ENCODE results near the gene SNX7. TPM values are rescaled to one million over a fixed set of nuclear protein-coding genes. Genes with fewer than 3 reads are reported as not detected.

SNX7 gene
- polyA plus RNA-seq, 3 donors = 0.04 to 3.9 (median 0.15) TPM

DNA sequence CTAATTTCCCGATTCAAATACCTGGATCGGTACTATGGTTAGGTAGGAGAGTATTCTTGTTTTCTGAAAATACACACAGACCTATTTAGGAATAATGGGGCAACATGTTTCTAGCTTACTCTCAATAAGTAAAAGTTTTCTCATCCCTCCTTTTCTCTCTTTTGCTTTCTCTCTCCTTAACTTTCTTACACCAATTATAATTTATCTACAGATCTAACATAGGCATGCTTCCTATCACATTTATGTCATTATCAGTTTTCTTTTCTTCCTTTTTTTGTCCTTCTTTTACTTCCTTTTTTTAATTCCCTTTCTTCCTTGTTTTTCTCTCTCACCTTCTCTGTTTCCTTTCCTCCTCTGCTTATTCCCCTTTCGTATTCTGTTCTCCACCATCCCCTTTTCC, 20.3 kb downstream of the SNX7 start:
- no peak overlapping the region for H2AFZ ChIP-seq (ENCODE audit: insufficient read depth, low read depth, low read length, poor library complexity, severe bottlenecking)
- WGBS (ENCODE audit: insufficient coverage) = no CpG with 5 or more reads among the region's 3 CpGs
- Mint-ChIP-seq H3K9me3 (peaks cover 2 to 18% (median 5%) of the 10 kb centered on the region in 7 donors), H3K36me3 (no peaks in the 10 kb centered on the region), H3K27ac (no peak overlapping the region), H3K4me3 (no peak overlapping the region), H3K27me3 (ENCODE audit: low read depth in 3 of 3) (no peaks in the 10 kb centered on the region), H3K4me1 (no peaks in the 10 kb centered on the region)
- intact Hi-C loops (cut with micrococcal nuclease) = no loop called here
- no peak overlapping the region for H3K27ac ChIP-seq (ENCODE audit: low read depth in 1 of 2, low read length in 2 of 2)
- no peak overlapping the region for H3K9ac ChIP-seq (ENCODE audit: insufficient read depth, low read length, poor library complexity, severe bottlenecking)
- H4K20me1 ChIP-seq (ENCODE audit: insufficient read depth, low read length) = no peaks in the 10 kb centered on the region
- no peak for DNase-seq
- H3K4me1 ChIP-seq (ENCODE audit: control insufficient read depth in 1 of 2, insufficient read depth in 2 of 2, low read length in 2 of 2) = no peaks in the 10 kb centered on the region
- H3K9me3 ChIP-seq (replicated peaks in 1 of 2; ENCODE audit: control insufficient read depth in 1 of 2, insufficient read depth in 1 of 2, low read length in 2 of 2) = no peaks in the 10 kb centered on the region
- H3K36me3 ChIP-seq (replicated peaks in 1 of 2; ENCODE audit: control insufficient read depth in 1 of 2, insufficient read depth in 2 of 2, low read length in 2 of 2) = no peaks in the 10 kb centered on the region
- H3K4me2 ChIP-seq (replicated peaks; ENCODE audit: extremely low read depth, low read length, poor library complexity, severe bottlenecking) = no peak overlapping the region
- no peaks in the 10 kb centered on the region for H3K79me2 ChIP-seq (ENCODE audit: insufficient read depth, low read length)
- H3K27me3 ChIP-seq (ENCODE audit: control insufficient read depth in 2 of 2, insufficient read depth in 2 of 2, low read length in 2 of 2) = no peaks in the 10 kb centered on the region
- TF ChIP-seq, protein P1, sequence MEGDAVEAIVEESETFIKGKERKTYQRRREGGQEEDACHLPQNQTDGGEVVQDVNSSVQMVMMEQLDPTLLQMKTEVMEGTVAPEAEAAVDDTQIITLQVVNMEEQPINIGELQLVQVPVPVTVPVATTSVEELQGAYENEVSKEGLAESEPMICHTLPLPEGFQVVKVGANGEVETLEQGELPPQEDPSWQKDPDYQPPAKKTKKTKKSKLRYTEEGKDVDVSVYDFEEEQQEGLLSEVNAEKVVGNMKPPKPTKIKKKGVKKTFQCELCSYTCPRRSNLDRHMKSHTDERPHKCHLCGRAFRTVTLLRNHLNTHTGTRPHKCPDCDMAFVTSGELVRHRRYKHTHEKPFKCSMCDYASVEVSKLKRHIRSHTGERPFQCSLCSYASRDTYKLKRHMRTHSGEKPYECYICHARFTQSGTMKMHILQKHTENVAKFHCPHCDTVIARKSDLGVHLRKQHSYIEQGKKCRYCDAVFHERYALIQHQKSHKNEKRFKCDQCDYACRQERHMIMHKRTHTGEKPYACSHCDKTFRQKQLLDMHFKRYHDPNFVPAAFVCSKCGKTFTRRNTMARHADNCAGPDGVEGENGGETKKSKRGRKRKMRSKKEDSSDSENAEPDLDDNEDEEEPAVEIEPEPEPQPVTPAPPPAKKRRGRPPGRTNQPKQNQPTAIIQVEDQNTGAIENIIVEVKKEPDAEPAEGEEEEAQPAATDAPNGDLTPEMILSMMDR (IDR thresholded peaks at IDR 0.05) = no peak
- H3K4me3 ChIP-seq (replicated peaks in 1 of 3; ENCODE audit: low read depth in 2 of 3, low read length in 3 of 3) = no peak overlapping the region

DNA sequence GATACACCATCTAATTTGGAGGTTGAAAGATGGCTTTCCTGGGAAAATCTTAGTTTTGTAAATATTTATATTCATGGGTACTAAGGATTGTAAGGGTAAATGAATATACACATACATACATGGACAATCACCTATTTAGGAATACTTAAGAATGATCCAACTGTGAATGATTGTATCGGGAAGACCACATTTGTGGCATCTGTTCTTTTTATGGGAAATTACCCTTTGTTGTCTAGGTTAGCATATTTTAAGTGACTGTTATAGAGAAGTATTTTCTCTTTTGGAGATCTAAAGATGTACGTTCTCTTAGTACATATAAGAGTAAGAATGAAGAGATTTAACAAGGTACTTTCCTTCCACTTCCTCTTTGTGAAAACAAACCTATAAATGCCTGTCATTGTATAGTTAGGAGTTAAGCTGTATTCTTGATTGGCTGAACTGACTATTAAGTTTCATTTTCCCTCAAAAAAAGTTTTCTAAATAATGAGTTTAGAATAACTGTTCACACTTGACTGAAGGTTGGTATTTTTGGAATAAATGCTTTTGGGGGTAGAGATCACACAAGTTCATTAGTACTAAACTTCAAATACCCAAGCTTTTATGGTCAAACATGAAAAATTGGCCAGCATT, 26.7 kb downstream of the SNX7 start:
- Histone ChIP-seq H3K4me3 (replicated peaks in 1 of 3; ENCODE audit: low read depth in 2 of 3, low read length in 3 of 3) (no peak overlapping the region), H3K4me2 (replicated peaks; ENCODE audit: extremely low read depth, low read length, poor library complexity, severe bottlenecking) (no peak overlapping the region), H3K79me2 (ENCODE audit: insufficient read depth, low read length) (no peaks in the 10 kb centered on the region), H3K4me1 (ENCODE audit: control insufficient read depth in 1 of 2, insufficient read depth in 2 of 2, low read length in 2 of 2) (no peaks in the 10 kb centered on the region), H3K9ac (ENCODE audit: insufficient read depth, low read length, poor library complexity, severe bottlenecking) (no peak overlapping the region), H3K27me3 (ENCODE audit: control insufficient read depth in 2 of 2, insufficient read depth in 2 of 2, low read length in 2 of 2) (no peaks in the 10 kb centered on the region), H3K36me3 (replicated peaks in 1 of 2; ENCODE audit: control insufficient read depth in 1 of 2, insufficient read depth in 2 of 2, low read length in 2 of 2) (no peaks in the 10 kb centered on the region), H4K20me1 (ENCODE audit: insufficient read depth, low read length) (no peaks in the 10 kb centered on the region), H3K9me3 (replicated peaks in 1 of 2; ENCODE audit: control insufficient read depth in 1 of 2, insufficient read depth in 1 of 2, low read length in 2 of 2) (no peaks in the 10 kb centered on the region), H2AFZ (ENCODE audit: insufficient read depth, low read depth, low read length, poor library complexity, severe bottlenecking) (no peak overlapping the region), H3K27ac (ENCODE audit: low read depth in 1 of 2, low read length in 2 of 2) (no peak overlapping the region)
- Mint-ChIP-seq H3K27ac (no peak overlapping the region), H3K9me3 (peaks cover 0 to 3% (median 0%) of the 10 kb centered on the region in 7 donors), H3K4me1 (no peaks in the 10 kb centered on the region), H3K36me3 (no peaks in the 10 kb centered on the region), H3K27me3 (ENCODE audit: low read depth in 3 of 3) (peaks cover 0 to 2% (median 0%) of the 10 kb centered on the region in 3 donors), H3K4me3 (no peak overlapping the region)
- WGBS (ENCODE audit: insufficient coverage) = no CpG with 5 or more reads among the region's 2 CpGs
- intact Hi-C loops (cut with micrococcal nuclease) = no loop called here
- DNase-seq = no peak
- TF ChIP-seq, protein P1 (IDR thresholded peaks at IDR 0.05) = no peak
